HG02938 (cell line): ENCODE measurements around the gene ITPR2.
"Not testable (repeated sequence)": the region's sequence is repeated elsewhere in the genome, so short reads cannot be mapped to it uniquely, and the experiment has no call there.

Experiments used
- ATAC-seq: cut with Tn5 transposase; IDR thresholded peaks from one replicate; pipeline ENCODE4 v1.9.1; 2021; ENCODE audit warnings: mild to moderate bottlenecking, moderate library complexity; ENCODE audit not compliant: unreplicated experiment

Gene ITPR2

GRCh38 chr12:26469421-26470180, 363.4 kb downstream of the ITPR2 start:
- ATAC-seq, result no peak

DNA sequence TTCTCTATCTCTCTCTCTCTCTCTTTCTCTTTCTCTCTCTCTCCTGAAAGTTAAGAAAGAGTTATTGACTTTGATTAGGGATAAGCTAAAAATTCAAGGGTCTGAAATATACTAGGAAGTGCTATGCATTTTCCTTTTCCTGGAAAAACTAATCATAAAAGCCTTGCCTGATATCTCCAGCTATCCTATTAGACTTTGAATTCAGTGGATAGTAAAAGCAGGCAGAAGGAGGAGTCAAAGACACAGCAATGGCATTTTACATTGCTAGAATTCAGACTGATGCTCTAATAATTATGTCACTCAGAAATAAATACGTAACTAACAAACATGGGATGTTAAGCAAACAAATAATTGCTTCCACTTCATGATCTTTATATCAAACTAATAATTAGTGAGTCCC, 365.6 kb downstream of the ITPR2 start:
- no peak for ATAC-seq

- ATAC-seq, result no peak
Measured at GRCh38 chr12:26466726-26467125, 366.3 kb downstream of the ITPR2 start.

GRCh38 chr12:26465419-26466097, 367.4 kb downstream of the ITPR2 start:
- no peak for ATAC-seq

GRCh38 chr12:26461776-26462175, 371.2 kb downstream of the ITPR2 start:
- ATAC-seq, result no peak

GRCh38 chr12:26460361-26460760, 372.6 kb downstream of the ITPR2 start:
- ATAC-seq, result no peak

GRCh38 chr12:26455936-26456574, 376.9 kb downstream of the ITPR2 start:
- no peak for ATAC-seq

GRCh38 chr12:26453246-26453645, 379.7 kb downstream of the ITPR2 start:
- no peak for ATAC-seq

DNA sequence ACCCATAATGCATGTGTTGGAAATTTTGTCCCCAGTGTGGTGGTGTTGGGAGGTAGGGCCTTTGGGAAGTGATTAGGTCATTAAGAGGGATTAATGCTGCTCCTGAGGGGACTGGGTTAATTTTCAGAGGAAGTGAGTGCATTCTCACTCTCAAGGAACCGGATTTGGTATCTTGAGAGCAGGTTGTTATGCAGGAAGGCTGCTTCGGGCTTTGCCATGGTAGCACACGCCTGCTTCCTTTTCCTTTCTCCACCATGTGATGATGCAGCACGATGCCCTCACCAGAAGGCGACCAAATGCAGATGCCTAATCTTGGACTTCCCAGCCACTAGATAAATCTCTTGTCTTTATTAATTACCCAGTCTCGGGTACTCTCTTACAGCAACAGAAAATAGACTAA, 380.5 kb downstream of the ITPR2 start:
- no peak for ATAC-seq

DNA sequence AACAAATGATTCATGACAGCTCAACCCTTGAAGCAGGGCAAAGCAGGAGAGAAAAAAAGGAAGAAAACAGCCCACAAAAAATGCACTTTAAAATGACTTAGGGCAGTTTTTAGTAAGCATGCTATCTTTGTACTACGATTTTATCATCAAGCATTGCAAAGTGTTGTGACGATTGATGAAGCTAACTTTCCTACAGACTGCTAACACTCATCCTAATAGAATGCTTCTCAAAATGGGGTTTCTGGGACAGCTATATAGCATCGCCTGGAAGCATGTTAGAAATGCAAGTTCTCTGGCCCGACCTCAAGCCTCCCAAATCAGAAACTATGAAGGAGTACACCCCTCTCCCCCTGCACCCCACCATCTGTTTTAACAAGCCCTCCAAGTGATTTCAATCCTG, 381.2 kb downstream of the ITPR2 start:
- ATAC-seq, result no peak

- no peak for ATAC-seq
Measured at GRCh38 chr12:26445909-26446308, 387.1 kb downstream of the ITPR2 start.

GRCh38 chr12:26443309-26443708, 389.7 kb downstream of the ITPR2 start:
- no peak for ATAC-seq

- no peak for ATAC-seq
Measured at GRCh38 chr12:26441434-26441833, 391.6 kb downstream of the ITPR2 start.

DNA sequence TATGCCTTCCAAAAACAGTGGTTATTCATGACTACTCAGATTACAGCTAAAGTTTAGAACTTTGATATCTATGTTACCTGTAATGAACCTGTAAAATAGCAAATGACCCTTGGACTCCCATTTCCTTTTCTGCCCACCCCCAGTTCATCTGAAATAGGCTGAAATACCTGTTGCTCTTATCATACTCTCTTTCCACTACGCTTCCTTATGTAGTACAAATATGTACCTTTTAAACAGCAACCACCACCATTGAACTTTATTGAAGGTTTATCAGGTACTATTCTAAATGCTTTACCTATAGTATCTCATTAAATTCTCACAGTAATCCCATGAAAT, 398.0 kb downstream of the ITPR2 start:
- ATAC-seq, result no peak

- peak; percentile 59 for ATAC-seq
Measured at GRCh38 chr12:26434299-26435068, 398.5 kb downstream of the ITPR2 start.

DNA sequence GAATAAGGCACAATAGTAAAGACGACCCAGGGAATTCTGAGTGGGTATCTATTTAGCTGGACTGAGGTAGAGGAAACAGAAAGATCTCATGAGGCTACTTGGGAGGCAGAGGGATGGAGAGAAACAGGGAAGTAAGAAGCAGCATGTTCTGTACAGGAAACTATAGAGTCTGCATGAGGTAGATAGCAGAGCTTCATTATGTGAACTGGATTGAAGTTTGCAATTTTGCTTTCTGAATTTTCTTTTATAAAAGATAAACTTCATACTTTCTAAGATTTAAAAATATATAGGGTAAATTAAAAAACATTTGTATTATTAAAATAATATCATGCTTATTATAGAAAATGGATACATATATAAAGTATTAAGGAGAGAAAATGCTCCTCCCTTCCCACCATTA, 399.3 kb downstream of the ITPR2 start:
- ATAC-seq, result not testable (repeated sequence)

GRCh38 chr12:26431211-26431610, 401.8 kb downstream of the ITPR2 start:
- ATAC-seq, result no peak

- ATAC-seq, result not testable (repeated sequence)
Measured at GRCh38 chr12:26430596-26430995, 402.4 kb downstream of the ITPR2 start.

GRCh38 chr12:26429070-26429691, 403.8 kb downstream of the ITPR2 start:
- no peak for ATAC-seq

GRCh38 chr12:26428420-26428819, 404.6 kb downstream of the ITPR2 start:
- ATAC-seq, result no peak

- ATAC-seq, result no peak
Measured at GRCh38 chr12:26426652-26427051, 406.3 kb downstream of the ITPR2 start.
